ENCODE measurements around the gene SIRPB2. TPM values are rescaled to one million over a fixed set of nuclear protein-coding genes. Genes with fewer than 3 reads are reported as not detected.

Gene SIRPB2
- polyA plus RNA-seq, 2 of the 4 experiments (the other 2 are of a cell fraction), result not detected

GRCh38 chr20:1431158-1431557 is 60.1 kb downstream of the SIRPB2 start:
- ChIA-PET POLR2A (no interaction called here), CTCF (interaction anchor here (0.6 kb wide), 1 partner anchor 382 kb away, joined by 3 read pairs; no protein-coding TSS in a partner anchor)
- DNase-seq (ENCODE audit: low read depth in 1 of 2, low spot score in 1 of 2) (no peak), FAIRE-seq (no peak), ATAC-seq (no peak)
- Histone ChIP-seq H3K4me1 (no peaks in the 10 kb centered on the region), H3K9me3 (no peaks in the 10 kb centered on the region), H3K27ac (no peak overlapping the region), H3K4me2 (no peak overlapping the region), H3K4me3 (no peak overlapping the region)
- TF ChIP-seq HEYL (CRISPR knock-in tag; IDR thresholded peaks at IDR 0.05) (no peak), ESRRA (IDR thresholded peaks at IDR 0.05; ENCODE audit: borderline replicate concordance, low read length) (no peak), POLR2AphosphoS2 (conservative IDR thresholded peaks at IDR 0.05; ENCODE audit: low read length) (no peak), HES2 (IDR thresholded peaks at IDR 0.05) (no peak), KDM5A (IDR thresholded peaks at IDR 0.05) (no peak), HOXA7 (CRISPR knock-in tag; IDR thresholded peaks at IDR 0.05) (no peak), GATA3 (IDR thresholded peaks at IDR 0.05; ENCODE audit: borderline replicate concordance) (no peak), PHF8 (IDR thresholded peaks at IDR 0.05; ENCODE audit: borderline replicate concordance, low read depth) (no peak), JUNB (IDR thresholded peaks at IDR 0.05) (no peak), BCL3 (IDR thresholded peaks at IDR 0.05) (no peak), HDAC2 (IDR thresholded peaks at IDR 0.05) (no peak), CTCF (IDR thresholded peaks at IDR 0.05) (no peak), MAZ (IDR thresholded peaks at IDR 0.05; ENCODE audit: borderline replicate concordance, low read depth, low read length) (no peak)
- WGBS (ENCODE audit: missing lambda C conversion rate), result 98% methylated on average over 1 of the region's 1 CpG

GRCh38 chr20:1430004-1430451 is 61.2 kb downstream of the SIRPB2 start:
- Histone ChIP-seq H3K4me2 (no peak overlapping the region), H3K27ac (no peak overlapping the region), H3K4me3 (no peak overlapping the region), H3K9me3 (no peaks in the 10 kb centered on the region), H3K4me1 (no peaks in the 10 kb centered on the region)
- ChIA-PET CTCF (interaction anchor here (1.2 to 2.4 kb wide), 3 partner anchors 10 to 74 kb away, joined by 4 to 7 read pairs (median 5); no protein-coding TSS in a partner anchor), POLR2A (no interaction called here)
- DNase-seq (ENCODE audit: low read depth in 1 of 2, low spot score in 1 of 2) (no peak), ATAC-seq (no peak; a peak in 1 of 6 replicates), FAIRE-seq (no peak)
- TF ChIP-seq MAX (IDR thresholded peaks at IDR 0.05) (no peak), KDM5A (IDR thresholded peaks at IDR 0.05) (no peak), HES2 (IDR thresholded peaks at IDR 0.05) (no peak), ZNF302 (CRISPR knock-in tag; IDR thresholded peaks at IDR 0.05) (no peak), FOXS1 (CRISPR knock-in tag; IDR thresholded peaks at IDR 0.05) (no peak), ESRRA (IDR thresholded peaks at IDR 0.05; ENCODE audit: borderline replicate concordance, low read length) (no peak)
- 56% methylated on average over 1 of the region's 1 CpG for WGBS (ENCODE audit: missing lambda C conversion rate)

GRCh38 chr20:1429143-1429728 is 62.0 kb downstream of the SIRPB2 start:
- no peaks in the 10 kb centered on the region for H3K4me1 ChIP-seq
- H3K4me3 ChIP-seq, result no peak overlapping the region
- H3K4me2 ChIP-seq, result no peak overlapping the region
- ChIA-PET POLR2A (no interaction called here), CTCF (interaction anchor here (1.2 to 9.9 kb wide), 4 partner anchors 8 to 74 kb away, joined by 4 to 72 read pairs (median 6); no protein-coding TSS in a partner anchor)
- WGBS (ENCODE audit: missing lambda C conversion rate), result 83% methylated on average over 4 of the region's 4 CpGs
- H3K9me3 ChIP-seq, result no peaks in the 10 kb centered on the region
- no peak for ATAC-seq
- no peak overlapping the region for H3K27ac ChIP-seq
- FAIRE-seq, result no peak
- no peak for DNase-seq (ENCODE audit: low read depth in 1 of 2, low spot score in 1 of 2)
- TF ChIP-seq ATOH8 (CRISPR knock-in tag; IDR thresholded peaks at IDR 0.05; ENCODE audit: low read depth) (no peak), ZFP36 (IDR thresholded peaks at IDR 0.05; ENCODE audit: borderline replicate concordance, partially characterized antibody) (no peak), FOSB (CRISPR knock-in tag; IDR thresholded peaks at IDR 0.05) (no peak), REST (IDR thresholded peaks at IDR 0.05) (no peak), NPAS2 (CRISPR knock-in tag; IDR thresholded peaks at IDR 0.05; ENCODE audit: borderline replicate concordance) (no peak), CEBPB (IDR thresholded peaks at IDR 0.05) (no peak), CHD4 (IDR thresholded peaks at IDR 0.05; ENCODE audit: borderline replicate concordance) (no peak), RARB (CRISPR knock-in tag; IDR thresholded peaks at IDR 0.05) (no peak), TFCP2L1 (CRISPR knock-in tag; IDR thresholded peaks at IDR 0.05) (no peak), MAZ (IDR thresholded peaks at IDR 0.05; ENCODE audit: borderline replicate concordance, low read depth, low read length) (no peak)

Measured in A549 (cell line).